ENCODE results near the gene RAI1.

The RAI1 gene

DNA sequence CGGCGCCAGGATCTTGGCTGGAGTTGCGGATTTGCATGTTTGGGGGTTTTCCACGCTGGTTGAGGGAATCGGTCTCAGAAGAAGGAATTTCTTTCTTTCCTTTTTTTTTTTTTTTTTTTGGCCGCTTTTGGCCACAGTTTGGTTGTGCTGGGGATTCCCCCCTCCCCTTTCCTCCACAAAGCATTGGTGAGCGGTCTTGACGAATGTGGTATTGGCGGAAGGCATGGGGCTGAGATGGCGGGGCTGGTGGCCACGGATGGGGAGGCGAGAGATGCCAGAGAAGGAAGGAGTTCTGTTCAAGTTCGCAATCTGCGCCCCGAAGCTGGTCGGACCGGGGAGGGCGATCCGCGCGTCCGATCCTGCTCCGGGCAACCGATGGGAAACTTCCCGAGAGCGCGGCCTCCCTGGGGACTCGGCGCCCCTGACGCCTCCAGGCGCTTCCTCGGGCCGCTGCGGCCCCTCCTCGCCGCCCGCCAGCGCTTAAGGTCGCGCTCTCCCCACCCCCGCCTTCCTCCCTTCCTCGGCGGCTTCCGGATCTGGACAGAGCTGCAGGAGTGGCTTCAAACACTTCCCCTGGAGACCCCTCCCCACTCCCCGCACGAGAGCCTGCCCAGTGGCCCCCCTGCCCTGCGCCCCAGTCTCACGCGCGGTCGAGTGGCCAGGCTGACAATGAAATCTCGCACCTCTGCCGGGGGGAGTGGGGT lies 43.2 kb downstream of the RAI1 start:
- no peak for TF ChIP-seq CTCF (IDR thresholded peaks at IDR 0.05; ENCODE audit: extremely low read depth, missing control alignments)
- DNase-seq (ENCODE audit: low spot score) = peak; percentile 91

GRCh38 chr17:17725011-17725751 lies 43.9 kb downstream of the RAI1 start:
- no peak for TF ChIP-seq CTCF (IDR thresholded peaks at IDR 0.05; ENCODE audit: extremely low read depth, missing control alignments)
- DNase-seq (ENCODE audit: low spot score) = peak; percentile 63

DNA sequence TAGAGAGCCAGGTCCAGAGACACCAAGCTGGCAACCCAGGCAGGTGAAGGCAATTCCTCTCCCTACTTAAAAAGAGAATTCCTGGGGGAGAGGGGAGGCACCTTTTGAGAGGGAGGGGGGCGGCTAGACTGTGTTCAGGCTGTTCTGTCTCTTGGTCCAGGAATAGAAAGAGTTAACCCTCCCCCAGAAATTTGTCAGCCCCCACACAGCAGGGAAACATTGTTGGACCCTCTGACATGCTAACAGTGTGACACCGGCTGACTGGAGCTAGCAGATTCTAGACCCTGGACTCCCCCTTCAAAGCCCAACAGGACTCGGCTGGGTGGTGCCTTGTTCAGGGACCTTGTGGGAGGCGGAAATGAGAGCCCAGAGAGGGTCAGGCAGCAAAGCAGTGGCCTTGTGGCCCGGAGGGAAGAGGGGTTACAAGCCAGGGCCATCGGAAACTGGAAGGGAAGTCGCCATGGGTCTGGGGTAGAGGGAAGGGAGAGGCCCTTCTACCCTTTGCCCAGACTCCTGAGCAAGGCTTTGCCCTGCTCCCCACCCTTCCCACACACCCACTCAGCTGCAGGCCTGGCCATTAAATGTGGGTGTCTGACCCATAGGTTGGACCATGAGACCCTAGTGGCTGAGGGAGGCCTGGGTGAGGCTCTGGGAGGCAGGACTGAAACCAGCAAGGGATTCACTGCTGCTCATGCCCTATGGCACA lies 44.6 kb downstream of the RAI1 start:
- DNase-seq (ENCODE audit: low spot score) = no peak
- TF ChIP-seq CTCF (IDR thresholded peaks at IDR 0.05; ENCODE audit: extremely low read depth, missing control alignments) = no peak

- DNase-seq (ENCODE audit: low spot score) = no peak
- TF ChIP-seq CTCF (IDR thresholded peaks at IDR 0.05; ENCODE audit: extremely low read depth, missing control alignments) = no peak
Measured at GRCh38 chr17:17726458-17727060, 45.3 kb downstream of the RAI1 start.

GRCh38 chr17:17727111-17727659 lies 45.9 kb downstream of the RAI1 start:
- TF ChIP-seq CTCF (IDR thresholded peaks at IDR 0.05; ENCODE audit: extremely low read depth, missing control alignments) = no peak
- no peak for DNase-seq (ENCODE audit: low spot score)

- DNase-seq (ENCODE audit: low spot score) = no peak
- TF ChIP-seq CTCF (IDR thresholded peaks at IDR 0.05; ENCODE audit: extremely low read depth, missing control alignments) = no peak
Measured at GRCh38 chr17:17728146-17728545, 46.9 kb downstream of the RAI1 start.

Data from GM20000 (cell line).